Measurements from ENCODE around the gene RXYLT1.

GRCh38 chr12:63802012-63802608 lies 22.4 kb downstream of the RXYLT1 start:
- TF ChIP-seq CTCF (conservative IDR thresholded peaks at IDR 0.05 in 1 of 2, IDR thresholded peaks at IDR 0.05 in 1 of 2; ENCODE audit: low read depth in 1 of 2, low read length in 2 of 2) (peak; percentile 49 to 53), EZH2 (IDR thresholded peaks at IDR 0.05; ENCODE audit: low read length, missing control alignments) (no peak)

All from fibroblast of lung (primary cell).